Measurements from ENCODE around the gene GABRE.

DNA sequence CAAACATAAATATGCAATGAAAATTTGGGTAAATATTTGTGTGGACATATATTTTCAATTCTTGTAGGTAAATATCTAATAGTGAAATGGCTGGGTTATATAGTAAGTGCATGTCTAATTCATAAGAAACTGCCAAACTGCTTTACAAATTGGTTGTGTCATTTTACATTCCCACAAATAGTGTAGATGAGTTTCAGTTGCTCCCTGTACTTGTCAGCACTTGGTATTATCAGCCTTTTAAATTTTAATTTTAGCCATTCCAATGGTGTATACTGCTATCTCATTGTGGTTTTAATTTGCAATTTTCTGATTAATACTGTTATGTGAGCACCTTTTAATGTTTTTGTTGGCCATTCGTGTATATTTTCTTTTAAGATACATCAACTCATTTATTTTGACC is 23.1 kb upstream of the GABRE start:
- TF ChIP-seq, protein P1, sequence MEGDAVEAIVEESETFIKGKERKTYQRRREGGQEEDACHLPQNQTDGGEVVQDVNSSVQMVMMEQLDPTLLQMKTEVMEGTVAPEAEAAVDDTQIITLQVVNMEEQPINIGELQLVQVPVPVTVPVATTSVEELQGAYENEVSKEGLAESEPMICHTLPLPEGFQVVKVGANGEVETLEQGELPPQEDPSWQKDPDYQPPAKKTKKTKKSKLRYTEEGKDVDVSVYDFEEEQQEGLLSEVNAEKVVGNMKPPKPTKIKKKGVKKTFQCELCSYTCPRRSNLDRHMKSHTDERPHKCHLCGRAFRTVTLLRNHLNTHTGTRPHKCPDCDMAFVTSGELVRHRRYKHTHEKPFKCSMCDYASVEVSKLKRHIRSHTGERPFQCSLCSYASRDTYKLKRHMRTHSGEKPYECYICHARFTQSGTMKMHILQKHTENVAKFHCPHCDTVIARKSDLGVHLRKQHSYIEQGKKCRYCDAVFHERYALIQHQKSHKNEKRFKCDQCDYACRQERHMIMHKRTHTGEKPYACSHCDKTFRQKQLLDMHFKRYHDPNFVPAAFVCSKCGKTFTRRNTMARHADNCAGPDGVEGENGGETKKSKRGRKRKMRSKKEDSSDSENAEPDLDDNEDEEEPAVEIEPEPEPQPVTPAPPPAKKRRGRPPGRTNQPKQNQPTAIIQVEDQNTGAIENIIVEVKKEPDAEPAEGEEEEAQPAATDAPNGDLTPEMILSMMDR (conservative IDR thresholded peaks at IDR 0.05; ENCODE audit: low read depth, low read length): no peak
- no peak for TF ChIP-seq EZH2 (IDR thresholded peaks at IDR 0.05; ENCODE audit: borderline replicate concordance, low read depth, low read length, poor library complexity, severe bottlenecking)

All from A673 (cell line).